ENCODE measurements around the gene ROMO1. TPM values are rescaled to one million over a fixed set of nuclear protein-coding genes. Genes with fewer than 3 reads are reported as not detected.
"Not testable (repeated sequence)": the region's sequence is repeated elsewhere in the genome, so short reads cannot be mapped to it uniquely, and the experiment has no call there.

ROMO1 gene
- total RNA-seq, 1 donor from 2014 or later = 128 TPM

GRCh38 chr20:35720165-35721123 is 21.2 kb downstream of the ROMO1 start:
- no peak overlapping the region for H3K4me3 Mint-ChIP-seq (ENCODE audit: unreplicated experiment)
- no peak for TF ChIP-seq CTCF (IDR thresholded peaks at IDR 0.05)
- no peaks in the 10 kb centered on the region for H3K9me3 Mint-ChIP-seq (ENCODE audit: low read depth)
- H3K27ac Mint-ChIP-seq (ENCODE audit: unreplicated experiment) = peak overlapping the region; percentile 38
- DNase-seq (ENCODE audit: low spot score) = no peak
- H3K27me3 Mint-ChIP-seq (ENCODE audit: low read depth) = no peaks in the 10 kb centered on the region
- H3K4me1 Mint-ChIP-seq (ENCODE audit: low read depth) = peaks cover 4% of the 10 kb centered on the region
- H3K36me3 Mint-ChIP-seq (ENCODE audit: low read depth) = peaks cover 57% of the 10 kb centered on the region

GRCh38 chr20:35721219-35721618 is 22.0 kb downstream of the ROMO1 start:
- Mint-ChIP-seq H3K27me3 (ENCODE audit: low read depth) (no peaks in the 10 kb centered on the region), H3K36me3 (ENCODE audit: low read depth) (peaks cover 53% of the 10 kb centered on the region), H3K4me1 (ENCODE audit: low read depth) (peaks cover 4% of the 10 kb centered on the region), H3K4me3 (ENCODE audit: unreplicated experiment) (no peak overlapping the region), H3K27ac (ENCODE audit: unreplicated experiment) (no peak overlapping the region), H3K9me3 (ENCODE audit: low read depth) (no peaks in the 10 kb centered on the region)
- no peak for DNase-seq (ENCODE audit: low spot score)
- no peak for TF ChIP-seq CTCF (IDR thresholded peaks at IDR 0.05)

GRCh38 chr20:35721621-35722020 is 22.4 kb downstream of the ROMO1 start:
- peaks cover 55% of the 10 kb centered on the region for H3K36me3 Mint-ChIP-seq (ENCODE audit: low read depth)
- DNase-seq (ENCODE audit: low spot score) = no peak
- H3K27ac Mint-ChIP-seq (ENCODE audit: unreplicated experiment) = no peak overlapping the region
- no peaks in the 10 kb centered on the region for H3K27me3 Mint-ChIP-seq (ENCODE audit: low read depth)
- no peak for TF ChIP-seq CTCF (IDR thresholded peaks at IDR 0.05)
- peaks cover 4% of the 10 kb centered on the region for H3K4me1 Mint-ChIP-seq (ENCODE audit: low read depth)
- no peak overlapping the region for H3K4me3 Mint-ChIP-seq (ENCODE audit: unreplicated experiment)
- H3K9me3 Mint-ChIP-seq (ENCODE audit: low read depth) = no peaks in the 10 kb centered on the region

GRCh38 chr20:35723275-35723639 is 24.1 kb downstream of the ROMO1 start:
- DNase-seq (ENCODE audit: low spot score); H3K4me1 Mint-ChIP-seq (ENCODE audit: low read depth); H3K4me3 Mint-ChIP-seq (ENCODE audit: unreplicated experiment); H3K9me3 Mint-ChIP-seq (ENCODE audit: low read depth); H3K27me3 Mint-ChIP-seq (ENCODE audit: low read depth); H3K27ac Mint-ChIP-seq (ENCODE audit: unreplicated experiment): not testable (repeated sequence)
- H3K36me3 Mint-ChIP-seq (ENCODE audit: low read depth) = peaks cover 50% of the 10 kb centered on the region

GRCh38 chr20:35723652-35724320 is 24.6 kb downstream of the ROMO1 start:
- H3K4me1 Mint-ChIP-seq (ENCODE audit: low read depth); H3K27me3 Mint-ChIP-seq (ENCODE audit: low read depth); H3K9me3 Mint-ChIP-seq (ENCODE audit: low read depth); H3K4me3 Mint-ChIP-seq (ENCODE audit: unreplicated experiment); DNase-seq (ENCODE audit: low spot score); H3K27ac Mint-ChIP-seq (ENCODE audit: unreplicated experiment): not testable (repeated sequence)
- peaks cover 50% of the 10 kb centered on the region for H3K36me3 Mint-ChIP-seq (ENCODE audit: low read depth)
